ENCODE results near the gene ZNRF2. TPM values are rescaled to one million over a fixed set of nuclear protein-coding genes. Genes with fewer than 3 reads are reported as not detected.

The ZNRF2 gene
- total and polyA plus RNA-seq, 9 donors = 7.2 to 12.1 (median 9.6) TPM

- Histone ChIP-seq H3K36me3 (ENCODE audit: control insufficient read depth, insufficient read depth, low read length) (no peaks in the 10 kb centered on the region), H3K27ac (ENCODE audit: low read length) (no peak overlapping the region), H3K27me3 (ENCODE audit: control insufficient read depth, insufficient read depth, low read length) (no peaks in the 10 kb centered on the region), H3K4me1 (ENCODE audit: control insufficient read depth, insufficient read depth, low read length) (peaks cover 2% of the 10 kb centered on the region), H3K9me3 (replicated peaks; ENCODE audit: control insufficient read depth, low read depth, low read length) (no peaks in the 10 kb centered on the region), H3K4me3 (ENCODE audit: low read length) (no peak overlapping the region)
- peak; percentile 19 for DNase-seq
- WGBS (ENCODE audit: insufficient coverage) = 90% methylated on average over 4 of the region's 8 CpGs
These were observed 106.6 kb downstream of the ZNRF2 start for GRCh38 chr7:30390736-30391636.

GRCh38 chr7:30391806-30392205, 107.4 kb downstream of the ZNRF2 start:
- Histone ChIP-seq H3K4me3 (ENCODE audit: low read length) (no peak overlapping the region), H3K27ac (ENCODE audit: low read length) (no peak overlapping the region), H3K4me1 (ENCODE audit: control insufficient read depth, insufficient read depth, low read length) (peaks cover 2% of the 10 kb centered on the region), H3K9me3 (replicated peaks; ENCODE audit: control insufficient read depth, low read depth, low read length) (no peaks in the 10 kb centered on the region), H3K27me3 (ENCODE audit: control insufficient read depth, insufficient read depth, low read length) (no peaks in the 10 kb centered on the region), H3K36me3 (ENCODE audit: control insufficient read depth, insufficient read depth, low read length) (no peaks in the 10 kb centered on the region)
- WGBS (ENCODE audit: insufficient coverage) = no CpG with 5 or more reads among the region's 6 CpGs
- DNase-seq = no peak

- Histone ChIP-seq H3K36me3 (ENCODE audit: control insufficient read depth, insufficient read depth, low read length) (no peaks in the 10 kb centered on the region), H3K27ac (ENCODE audit: low read length) (no peak overlapping the region), H3K9me3 (replicated peaks; ENCODE audit: control insufficient read depth, low read depth, low read length) (no peaks in the 10 kb centered on the region), H3K4me1 (ENCODE audit: control insufficient read depth, insufficient read depth, low read length) (peaks cover 2% of the 10 kb centered on the region), H3K4me3 (ENCODE audit: low read length) (no peak overlapping the region), H3K27me3 (ENCODE audit: control insufficient read depth, insufficient read depth, low read length) (no peaks in the 10 kb centered on the region)
- no peak for DNase-seq
- WGBS (ENCODE audit: insufficient coverage) = 100% methylated on average over 1 of the region's 4 CpGs
These were observed 111.3 kb downstream of the ZNRF2 start for GRCh38 chr7:30395676-30396075.

- Histone ChIP-seq H3K4me1 (ENCODE audit: control insufficient read depth, insufficient read depth, low read length) (no peaks in the 10 kb centered on the region), H3K27ac (ENCODE audit: low read length) (no peak overlapping the region), H3K4me3 (ENCODE audit: low read length) (no peak overlapping the region), H3K27me3 (ENCODE audit: control insufficient read depth, insufficient read depth, low read length) (no peaks in the 10 kb centered on the region), H3K9me3 (replicated peaks; ENCODE audit: control insufficient read depth, low read depth, low read length) (no peaks in the 10 kb centered on the region), H3K36me3 (ENCODE audit: control insufficient read depth, insufficient read depth, low read length) (no peaks in the 10 kb centered on the region)
- peak; percentile 43 for DNase-seq
- WGBS (ENCODE audit: insufficient coverage) = 60% methylated on average over 1 of the region's 7 CpGs
These were observed 112.0 kb downstream of the ZNRF2 start for GRCh38 chr7:30396389-30396788.

GRCh38 chr7:30403477-30403876, 119.1 kb downstream of the ZNRF2 start:
- no peak overlapping the region for H3K27ac ChIP-seq (ENCODE audit: low read length)
- H3K4me1 ChIP-seq (ENCODE audit: control insufficient read depth, insufficient read depth, low read length) = no peaks in the 10 kb centered on the region
- DNase-seq = no peak
- no peaks in the 10 kb centered on the region for H3K27me3 ChIP-seq (ENCODE audit: control insufficient read depth, insufficient read depth, low read length)
- H3K9me3 ChIP-seq (replicated peaks; ENCODE audit: control insufficient read depth, low read depth, low read length) = no peaks in the 10 kb centered on the region
- WGBS (ENCODE audit: insufficient coverage) = 86% methylated on average over 3 of the region's 3 CpGs
- peaks cover 2% of the 10 kb centered on the region for H3K36me3 ChIP-seq (ENCODE audit: control insufficient read depth, insufficient read depth, low read length)
- no peak overlapping the region for H3K4me3 ChIP-seq (ENCODE audit: low read length)

- Histone ChIP-seq H3K9me3 (replicated peaks; ENCODE audit: control insufficient read depth, low read depth, low read length) (no peaks in the 10 kb centered on the region), H3K4me1 (ENCODE audit: control insufficient read depth, insufficient read depth, low read length) (no peaks in the 10 kb centered on the region), H3K27ac (ENCODE audit: low read length) (no peak overlapping the region), H3K27me3 (ENCODE audit: control insufficient read depth, insufficient read depth, low read length) (no peaks in the 10 kb centered on the region), H3K4me3 (ENCODE audit: low read length) (no peak overlapping the region), H3K36me3 (ENCODE audit: control insufficient read depth, insufficient read depth, low read length) (peaks cover 2% of the 10 kb centered on the region)
- no CpG with 5 or more reads among the region's 2 CpGs for WGBS (ENCODE audit: insufficient coverage)
- DNase-seq = no peak
These were observed 120.8 kb downstream of the ZNRF2 start for GRCh38 chr7:30405179-30405578.

- peaks cover 3% of the 10 kb centered on the region for H3K4me1 ChIP-seq (ENCODE audit: control insufficient read depth, insufficient read depth, low read length)
- H3K36me3 ChIP-seq (ENCODE audit: control insufficient read depth, insufficient read depth, low read length) = peaks cover 2% of the 10 kb centered on the region
- H3K27me3 ChIP-seq (ENCODE audit: control insufficient read depth, insufficient read depth, low read length) = no peaks in the 10 kb centered on the region
- H3K9me3 ChIP-seq (replicated peaks; ENCODE audit: control insufficient read depth, low read depth, low read length) = no peaks in the 10 kb centered on the region
- no peak overlapping the region for H3K27ac ChIP-seq (ENCODE audit: low read length)
- WGBS (ENCODE audit: insufficient coverage) = 50% methylated on average over 1 of the region's 13 CpGs
- no peak for DNase-seq
- no peak overlapping the region for H3K4me3 ChIP-seq (ENCODE audit: low read length)
These were observed 122.4 kb downstream of the ZNRF2 start for GRCh38 chr7:30406664-30407425.

- H3K36me3 ChIP-seq (ENCODE audit: control insufficient read depth, insufficient read depth, low read length) = no peaks in the 10 kb centered on the region
- 58% methylated on average over 2 of the region's 2 CpGs for WGBS (ENCODE audit: insufficient coverage)
- H3K27me3 ChIP-seq (ENCODE audit: control insufficient read depth, insufficient read depth, low read length) = no peaks in the 10 kb centered on the region
- peaks cover 7% of the 10 kb centered on the region for H3K9me3 ChIP-seq (replicated peaks; ENCODE audit: control insufficient read depth, low read depth, low read length)
- no peak overlapping the region for H3K27ac ChIP-seq (ENCODE audit: low read length)
- no peak overlapping the region for H3K4me3 ChIP-seq (ENCODE audit: low read length)
- H3K4me1 ChIP-seq (ENCODE audit: control insufficient read depth, insufficient read depth, low read length) = peaks cover 7% of the 10 kb centered on the region
- DNase-seq = peak; percentile 53
These were observed 126.8 kb downstream of the ZNRF2 start for GRCh38 chr7:30411173-30411572.

GRCh38 chr7:30411897-30412296, 127.5 kb downstream of the ZNRF2 start:
- H3K36me3 ChIP-seq (ENCODE audit: control insufficient read depth, insufficient read depth, low read length) = no peaks in the 10 kb centered on the region
- H3K4me1 ChIP-seq (ENCODE audit: control insufficient read depth, insufficient read depth, low read length) = peaks cover 7% of the 10 kb centered on the region
- no peak for DNase-seq
- no peaks in the 10 kb centered on the region for H3K27me3 ChIP-seq (ENCODE audit: control insufficient read depth, insufficient read depth, low read length)
- H3K4me3 ChIP-seq (ENCODE audit: low read length) = no peak overlapping the region
- no peak overlapping the region for H3K27ac ChIP-seq (ENCODE audit: low read length)
- 20% methylated on average over 1 of the region's 3 CpGs for WGBS (ENCODE audit: insufficient coverage)
- H3K9me3 ChIP-seq (replicated peaks; ENCODE audit: control insufficient read depth, low read depth, low read length) = peaks cover 7% of the 10 kb centered on the region

GRCh38 chr7:30412782-30413504, 128.5 kb downstream of the ZNRF2 start:
- 71% methylated on average over 3 of the region's 5 CpGs for WGBS (ENCODE audit: insufficient coverage)
- H3K36me3 ChIP-seq (ENCODE audit: control insufficient read depth, insufficient read depth, low read length) = no peaks in the 10 kb centered on the region
- peaks cover 7% of the 10 kb centered on the region for H3K4me1 ChIP-seq (ENCODE audit: control insufficient read depth, insufficient read depth, low read length)
- no peak overlapping the region for H3K27ac ChIP-seq (ENCODE audit: low read length)
- H3K4me3 ChIP-seq (ENCODE audit: low read length) = no peak overlapping the region
- peak; percentile 77 for DNase-seq
- H3K9me3 ChIP-seq (replicated peaks; ENCODE audit: control insufficient read depth, low read depth, low read length) = peaks cover 7% of the 10 kb centered on the region
- no peaks in the 10 kb centered on the region for H3K27me3 ChIP-seq (ENCODE audit: control insufficient read depth, insufficient read depth, low read length)
